Measurements from ENCODE around the gene LRRC23. TPM values are rescaled to one million over a fixed set of nuclear protein-coding genes. Genes with fewer than 3 reads are reported as not detected.
"Not testable (repeated sequence)": the region's sequence is repeated elsewhere in the genome, so short reads cannot be mapped to it uniquely, and the experiment has no call there.

Gene LRRC23
- total RNA-seq, 2 experiments from 2014 or later = 3.2 to 4.7 TPM

DNA sequence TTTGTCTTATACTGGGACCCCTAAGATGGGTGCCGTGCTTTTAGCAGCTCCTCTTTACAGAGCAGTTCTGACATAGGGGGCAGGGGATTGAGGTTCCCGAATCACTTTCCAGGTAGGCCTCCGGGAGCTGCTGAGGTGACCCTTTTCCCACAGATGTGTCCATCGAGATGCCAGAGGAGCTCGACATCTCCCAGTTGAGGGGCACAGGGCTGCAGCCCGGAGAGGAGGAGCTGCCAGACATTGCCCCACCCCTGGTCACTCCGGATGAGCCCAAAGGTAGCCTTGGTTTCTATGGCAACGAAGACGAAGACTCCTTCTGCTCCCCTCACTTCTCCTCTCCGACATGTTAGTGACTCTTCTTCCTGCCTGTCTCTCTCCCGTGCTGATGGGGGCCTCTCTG is 41.6 kb upstream of the LRRC23 start:
- no peak for TF ChIP-seq CTCF (IDR thresholded peaks at IDR 0.05)
- Histone ChIP-seq H3K36me3 (ENCODE audit: insufficient read depth, low read length) (peaks cover 65% of the 10 kb centered on the region), H3K27ac (ENCODE audit: low read depth in 1 of 2, low read length in 2 of 2) (no peak overlapping the region), H3K27me3 (ENCODE audit: control insufficient read depth in 1 of 2, insufficient read depth in 2 of 2, low read length in 2 of 2) (no peaks in the 10 kb centered on the region), H3K9me3 (ENCODE audit: control insufficient read depth in 1 of 2, insufficient read depth in 1 of 2, low read length in 2 of 2) (no peaks in the 10 kb centered on the region), H3K4me1 (ENCODE audit: insufficient read depth, low read length) (peaks cover 11% of the 10 kb centered on the region), H3K4me3 (ENCODE audit: low read length) (no peak overlapping the region)
- H3K36me3 Mint-ChIP-seq (ENCODE audit: low read depth) = peaks cover 70% of the 10 kb centered on the region
- H3K4me1 Mint-ChIP-seq (ENCODE audit: low read depth) = peaks cover 13% of the 10 kb centered on the region
- H3K4me3 Mint-ChIP-seq = no peak overlapping the region
- POLR2A ChIA-PET = no interaction called here
- H3K27me3 Mint-ChIP-seq = no peaks in the 10 kb centered on the region
- intact Hi-C loops (cut with DNase I, micrococcal nuclease) = no loop called here
- CTCF ChIA-PET = interaction anchor here (0.7 kb wide), 1 partner anchor 75 kb away, joined by 3 read pairs; no protein-coding TSS in a partner anchor
- no peak overlapping the region for H3K27ac Mint-ChIP-seq
- DNase-seq (peak in 1 of 14 experiments; percentile 16), ATAC-seq (ENCODE audit: poor library complexity) (no peak)
- H3K9me3 Mint-ChIP-seq = no peaks in the 10 kb centered on the region

- H3K4me1 Mint-ChIP-seq (ENCODE audit: low read depth) = peaks cover 19% of the 10 kb centered on the region
- TF ChIP-seq CTCF (IDR thresholded peaks at IDR 0.05) = no peak
- no peak for ATAC-seq (ENCODE audit: poor library complexity)
- intact Hi-C loops (cut with DNase I, micrococcal nuclease) = no loop called here
- DNase-seq = no peak
- Histone ChIP-seq H3K27ac (ENCODE audit: low read depth in 1 of 2, low read length in 2 of 2) (no peak overlapping the region), H3K4me3 (ENCODE audit: low read length) (no peak overlapping the region), H3K9me3 (ENCODE audit: control insufficient read depth in 1 of 2, insufficient read depth in 1 of 2, low read length in 2 of 2) (no peaks in the 10 kb centered on the region), H3K27me3 (ENCODE audit: control insufficient read depth in 1 of 2, insufficient read depth in 2 of 2, low read length in 2 of 2) (no peaks in the 10 kb centered on the region), H3K36me3 (ENCODE audit: insufficient read depth, low read length) (peaks cover 58% of the 10 kb centered on the region), H3K4me1 (ENCODE audit: insufficient read depth, low read length) (peaks cover 18% of the 10 kb centered on the region)
- peaks cover 66% of the 10 kb centered on the region for H3K36me3 Mint-ChIP-seq (ENCODE audit: low read depth)
- H3K27me3 Mint-ChIP-seq = no peaks in the 10 kb centered on the region
- CTCF ChIA-PET = interaction anchor here (0.7 to 1.8 kb wide), 3 partner anchors 9 to 74 kb away, joined by 3 to 7 read pairs (median 5); no protein-coding TSS in a partner anchor
- POLR2A ChIA-PET = interaction anchor here (1.9 kb wide), 1 partner anchor 9 kb away, joined by 6 read pairs; the partner anchor contains the start of gene SPSB2
- H3K27ac Mint-ChIP-seq = no peak overlapping the region
- no peaks in the 10 kb centered on the region for H3K9me3 Mint-ChIP-seq
- H3K4me3 Mint-ChIP-seq = no peak overlapping the region
Observed at GRCh38 chr12:6863586-6864321, 40.9 kb upstream of the LRRC23 start.

- ATAC-seq (ENCODE audit: poor library complexity); H3K4me3 ChIP-seq (ENCODE audit: low read length); H3K27ac ChIP-seq (ENCODE audit: low read depth in 1 of 2, low read length in 2 of 2); H3K27ac Mint-ChIP-seq; H3K9me3 ChIP-seq (ENCODE audit: control insufficient read depth in 1 of 2, insufficient read depth in 1 of 2, low read length in 2 of 2); H3K27me3 ChIP-seq (ENCODE audit: control insufficient read depth in 1 of 2, insufficient read depth in 2 of 2, low read length in 2 of 2); DNase-seq; H3K27me3 Mint-ChIP-seq; H3K9me3 Mint-ChIP-seq: not testable (repeated sequence)
- Mint-ChIP-seq H3K4me1 (ENCODE audit: low read depth) (peaks cover 33% of the 10 kb centered on the region), H3K4me3 (peak overlapping the region; percentile 94), H3K36me3 (ENCODE audit: low read depth) (peaks cover 60% of the 10 kb centered on the region)
- Histone ChIP-seq H3K4me1 (ENCODE audit: insufficient read depth, low read length) (peaks cover 30% of the 10 kb centered on the region), H3K36me3 (ENCODE audit: insufficient read depth, low read length) (peaks cover 56% of the 10 kb centered on the region)
- intact Hi-C loops (cut with DNase I, micrococcal nuclease) = loop anchor here in 1 of 2 experiments (5.0 kb wide), 1 partner anchor 77 kb away; the partner anchor contains the start of genes C12orf57 and RNU7-1
- POLR2A ChIA-PET = interaction anchor here (1.9 to 5.7 kb wide), 2 partner anchors 7 to 12 kb away, joined by 6 to 90 read pairs; partner anchors contain the start of genes CDCA3, SPSB2 and USP5
- CTCF ChIA-PET = interaction anchor here (1.2 to 1.8 kb wide), 2 partner anchors 26 to 153 kb away, joined by 3 to 5 read pairs; partner anchors contain the start of gene LPCAT3
Observed at GRCh38 chr12:6865307-6865706, 39.3 kb upstream of the LRRC23 start.
